Stimulated activated CD8-positive, alpha-beta memory T cell treated with anti-CD3 and anti-CD28 coated beads, Interleukin-7, amount 100 ng/mL, for 48 hours (primary cell): ENCODE results near the gene SLC4A1AP.

Experiments
- DNase-seq, 2 donors: peaks; one replicate each; pipeline ENCODE4 v3.0.0-alpha.2; 2020; ENCODE audit warnings: low read depth in 1 of 2; ENCODE audit errors: extremely low read depth in 1 of 2

Gene SLC4A1AP

GRCh38 chr2:27701676-27702075 is 38.0 kb downstream of the SLC4A1AP start:
- no peak for DNase-seq

- no peak for DNase-seq
Observed at GRCh38 chr2:27702302-27702701, 38.6 kb downstream of the SLC4A1AP start.

GRCh38 chr2:27703638-27704341 is 40.1 kb downstream of the SLC4A1AP start:
- peak; percentile 57 to 77 for DNase-seq

- DNase-seq = no peak
Observed at GRCh38 chr2:27704342-27704876, 40.7 kb downstream of the SLC4A1AP start.

- no peak for DNase-seq
Observed at GRCh38 chr2:27705851-27706622, 42.3 kb downstream of the SLC4A1AP start.

- no peak for DNase-seq
Observed at GRCh38 chr2:27707462-27708256, 44.0 kb downstream of the SLC4A1AP start.

- no peak for DNase-seq
Observed at GRCh38 chr2:27708257-27708654, 44.6 kb downstream of the SLC4A1AP start.

GRCh38 chr2:27708666-27709065 is 45.0 kb downstream of the SLC4A1AP start:
- no peak for DNase-seq

- DNase-seq = no peak
Observed at GRCh38 chr2:27709326-27709725, 45.6 kb downstream of the SLC4A1AP start.

- DNase-seq = no peak
Observed at GRCh38 chr2:27709960-27710575, 46.4 kb downstream of the SLC4A1AP start.

- no peak for DNase-seq
Observed at GRCh38 chr2:27710640-27711430, 47.1 kb downstream of the SLC4A1AP start.

- DNase-seq = no peak
Observed at GRCh38 chr2:27711804-27712203, 48.1 kb downstream of the SLC4A1AP start.

- DNase-seq = no peak
Observed at GRCh38 chr2:27712522-27712921, 48.8 kb downstream of the SLC4A1AP start.

- DNase-seq = no peak
Observed at GRCh38 chr2:27713201-27713600, 49.5 kb downstream of the SLC4A1AP start.

- DNase-seq = no peak
Observed at GRCh38 chr2:27714053-27714452, 50.4 kb downstream of the SLC4A1AP start.

- no peak for DNase-seq
Observed at GRCh38 chr2:27714851-27715291, 51.2 kb downstream of the SLC4A1AP start.

GRCh38 chr2:27715318-27716210 is 51.9 kb downstream of the SLC4A1AP start:
- no peak for DNase-seq

GRCh38 chr2:27716301-27717069 is 52.8 kb downstream of the SLC4A1AP start:
- no peak for DNase-seq
